ENCODE data around the gene RNF14. TPM values are rescaled to one million over a fixed set of nuclear protein-coding genes. Genes with fewer than 3 reads are reported as not detected.

The RNF14 gene
- total RNA-seq, 1 experiment from 2014 or later, result 20.1 TPM

DNA sequence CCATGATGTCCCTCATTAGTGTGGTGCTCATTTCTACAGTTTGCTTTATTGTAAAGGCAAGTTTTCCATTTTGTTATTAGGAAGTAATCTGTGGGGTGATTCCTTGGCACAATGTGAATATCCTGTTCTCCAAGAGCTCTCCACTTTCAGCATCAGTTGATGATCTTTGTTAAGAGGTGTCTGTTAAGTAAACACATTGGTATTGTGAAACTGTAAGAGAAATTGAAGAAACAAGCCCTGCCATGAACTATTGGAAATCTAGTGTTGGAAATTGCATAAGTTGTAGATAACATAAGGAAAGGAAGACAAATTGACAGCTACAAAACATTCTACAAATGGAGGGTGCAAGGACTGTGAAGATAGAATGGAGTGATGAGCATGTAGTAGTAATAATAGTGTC is 17.2 kb downstream of the RNF14 start:
- H3K4me1 Mint-ChIP-seq, result no peaks in the 10 kb centered on the region
- Histone ChIP-seq H3K9ac (ENCODE audit: extremely low read depth, insufficient read length, low read length) (no peak overlapping the region), H3K23me2 (ENCODE audit: insufficient read length, low read depth, low read length, poor library complexity, severe bottlenecking) (no peaks in the 10 kb centered on the region), H3K4ac (ENCODE audit: low read depth, low read length) (no peak overlapping the region), H3K27ac (ENCODE audit: insufficient read length, low read depth, low read length) (no peak overlapping the region), H2BK120ac (ENCODE audit: low read depth, low read length, poor library complexity, severe bottlenecking) (no peak overlapping the region), H4K91ac (ENCODE audit: insufficient read length, low read depth, low read length) (no peak overlapping the region), H3K14ac (ENCODE audit: insufficient read depth, low read length) (no peak overlapping the region), H3K23ac (ENCODE audit: insufficient read length, low read depth, low read length) (no peak overlapping the region), H3K79me1 (ENCODE audit: insufficient read depth, low read depth, low read length, poor library complexity, severe bottlenecking) (no peaks in the 10 kb centered on the region), H2BK5ac (ENCODE audit: insufficient read length, low read length) (no peak overlapping the region), H3T11ph (ENCODE audit: low read length) (no peak overlapping the region), H3K4me2 (ENCODE audit: insufficient read depth, insufficient read length, low read length) (no peak overlapping the region), H3K56ac (ENCODE audit: insufficient read length, low read depth, low read length) (no peak overlapping the region), H2AFZ (ENCODE audit: low read length) (no peak overlapping the region), H3K4me1 (ENCODE audit: insufficient read depth, low read length) (no peaks in the 10 kb centered on the region), H4K20me1 (ENCODE audit: control insufficient read depth, insufficient read depth, insufficient read length) (no peaks in the 10 kb centered on the region), H4K5ac (ENCODE audit: insufficient read length, low read depth, low read length) (no peak overlapping the region), H3K79me2 (ENCODE audit: insufficient read depth, low read length) (no peaks in the 10 kb centered on the region), H3K18ac (ENCODE audit: insufficient read length, low read depth, low read length) (no peak overlapping the region), H3K9me3 (ENCODE audit: control insufficient read depth, low read depth, low read length) (no peaks in the 10 kb centered on the region), H4K8ac (replicated peaks; ENCODE audit: insufficient read length, low read depth, low read length) (no peak overlapping the region), H3K27me3 (ENCODE audit: insufficient read depth, low read length) (no peaks in the 10 kb centered on the region), H2AK5ac (ENCODE audit: insufficient read length, low read length) (no peak overlapping the region), H2BK12ac (ENCODE audit: insufficient read length, low read depth, low read length) (no peak overlapping the region), H2BK15ac (ENCODE audit: low read depth, low read length) (no peak overlapping the region), H2BK20ac (ENCODE audit: low read depth, low read length, poor library complexity, severe bottlenecking) (no peak overlapping the region)
- TF ChIP-seq, protein P1, sequence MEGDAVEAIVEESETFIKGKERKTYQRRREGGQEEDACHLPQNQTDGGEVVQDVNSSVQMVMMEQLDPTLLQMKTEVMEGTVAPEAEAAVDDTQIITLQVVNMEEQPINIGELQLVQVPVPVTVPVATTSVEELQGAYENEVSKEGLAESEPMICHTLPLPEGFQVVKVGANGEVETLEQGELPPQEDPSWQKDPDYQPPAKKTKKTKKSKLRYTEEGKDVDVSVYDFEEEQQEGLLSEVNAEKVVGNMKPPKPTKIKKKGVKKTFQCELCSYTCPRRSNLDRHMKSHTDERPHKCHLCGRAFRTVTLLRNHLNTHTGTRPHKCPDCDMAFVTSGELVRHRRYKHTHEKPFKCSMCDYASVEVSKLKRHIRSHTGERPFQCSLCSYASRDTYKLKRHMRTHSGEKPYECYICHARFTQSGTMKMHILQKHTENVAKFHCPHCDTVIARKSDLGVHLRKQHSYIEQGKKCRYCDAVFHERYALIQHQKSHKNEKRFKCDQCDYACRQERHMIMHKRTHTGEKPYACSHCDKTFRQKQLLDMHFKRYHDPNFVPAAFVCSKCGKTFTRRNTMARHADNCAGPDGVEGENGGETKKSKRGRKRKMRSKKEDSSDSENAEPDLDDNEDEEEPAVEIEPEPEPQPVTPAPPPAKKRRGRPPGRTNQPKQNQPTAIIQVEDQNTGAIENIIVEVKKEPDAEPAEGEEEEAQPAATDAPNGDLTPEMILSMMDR (conservative IDR thresholded peaks at IDR 0.05), result no peak
- H3K4me3 Mint-ChIP-seq, result no peak overlapping the region
- peaks cover 5 to 52% (median 46%) of the 10 kb centered on the region in 3 experiments; a peak in 5 of 7 replicates for H3K36me3 Mint-ChIP-seq (ENCODE audit: insufficient read depth in 1 of 3, low read depth in 3 of 3)
- H3K27me3 Mint-ChIP-seq (ENCODE audit: low read depth), result no peaks in the 10 kb centered on the region
- DNase-seq, result no peak
- no peak overlapping the region for H3K27ac Mint-ChIP-seq
- no peaks in the 10 kb centered on the region for H3K9me3 Mint-ChIP-seq
